Germinal center (tissue), 1 donor: ENCODE measurements around the gene PRIMPOL.

Experiments
- DNase-seq: peaks from one replicate; pipeline ENCODE4 v3.0.0; 2012; ENCODE audit warnings: mixed read lengths, low spot score

PRIMPOL gene

DNA sequence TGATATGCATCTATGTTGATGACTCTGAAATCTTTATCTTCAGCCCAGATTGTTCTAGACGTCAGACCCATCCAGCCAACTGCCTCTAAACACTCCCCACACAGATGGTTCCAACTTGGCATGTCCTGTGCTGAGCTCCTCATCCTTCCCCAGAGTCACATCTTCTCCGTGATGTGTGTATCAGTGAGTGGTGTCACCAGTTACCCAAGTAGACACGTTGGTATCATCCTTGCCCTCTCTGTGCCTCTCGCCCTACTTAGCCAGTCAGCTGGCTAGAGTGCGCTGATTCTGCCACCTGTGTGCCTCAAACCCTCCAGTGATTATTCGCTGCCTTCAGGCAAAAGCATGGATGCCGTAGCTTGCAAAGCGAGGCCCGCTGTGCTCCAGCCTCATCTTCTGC, 18.6 kb downstream of the PRIMPOL start:
- no peak for DNase-seq

DNA sequence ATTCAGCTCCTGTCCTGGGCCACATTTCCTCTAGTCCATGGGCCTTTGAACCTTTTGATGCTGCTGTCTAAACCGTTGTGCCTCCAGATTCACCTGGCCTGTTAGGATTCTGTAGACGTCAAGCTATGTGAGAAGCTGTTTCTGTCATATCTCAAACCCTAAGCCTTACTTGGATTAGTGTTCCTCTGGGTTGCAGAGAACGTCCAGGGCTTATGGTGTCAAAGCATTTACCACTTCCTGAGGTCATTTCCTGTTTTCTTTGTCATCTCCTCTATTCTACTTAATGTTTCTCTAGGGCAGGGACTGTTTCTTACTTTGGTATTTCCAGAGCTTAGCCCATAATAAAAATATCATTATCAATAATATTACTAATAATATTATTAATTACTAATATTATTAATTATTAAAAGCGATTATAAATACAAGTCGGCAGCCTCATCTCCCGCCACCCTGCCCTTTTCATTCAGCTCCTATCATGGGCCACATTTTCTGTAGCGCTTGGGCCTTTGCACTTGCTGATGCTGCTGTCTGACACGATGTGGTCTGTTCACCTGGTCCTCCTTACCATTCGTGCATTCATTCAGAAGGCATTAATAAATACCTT, 19.1 kb downstream of the PRIMPOL start:
- DNase-seq = no peak

DNA sequence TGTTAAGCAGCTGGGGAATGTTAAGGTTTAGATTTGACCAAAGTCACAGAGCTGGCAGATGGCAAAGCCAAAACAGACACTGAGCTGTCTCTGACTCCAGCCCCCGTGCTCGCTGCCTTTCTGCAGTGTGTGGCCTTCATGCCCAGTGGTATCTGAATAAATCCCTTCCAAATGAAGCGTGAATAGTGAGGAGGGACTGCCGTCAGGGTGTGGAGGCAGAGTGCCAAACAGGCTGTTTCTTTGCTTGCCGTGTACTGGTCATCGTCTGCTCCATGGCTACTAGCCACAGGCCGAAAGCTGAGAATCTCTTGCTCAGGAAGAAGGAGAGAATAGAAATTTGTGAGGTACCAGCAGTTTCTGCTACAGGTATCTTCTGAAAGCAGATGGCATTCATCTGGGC, 19.7 kb downstream of the PRIMPOL start:
- DNase-seq = no peak

DNA sequence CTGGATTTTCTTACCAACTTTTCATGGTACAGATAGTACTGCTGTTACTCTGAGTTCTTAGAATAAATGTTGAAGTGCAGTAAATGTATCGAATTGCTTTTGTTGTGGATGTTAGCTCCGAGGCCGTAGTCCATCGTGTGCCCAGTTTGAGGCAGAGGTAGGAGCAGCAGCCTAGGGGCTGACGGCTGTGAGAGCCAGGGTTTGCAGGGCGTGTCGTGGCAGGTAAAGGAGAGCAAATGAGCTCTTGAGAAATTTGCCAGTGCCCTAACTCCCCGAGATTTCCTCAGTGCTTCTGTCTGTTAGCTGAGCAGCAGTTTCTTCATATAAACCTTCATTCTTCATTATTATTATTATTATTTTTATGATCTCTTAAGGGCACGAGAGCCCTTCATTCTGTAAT, 21.6 kb downstream of the PRIMPOL start:
- DNase-seq = no peak

DNA sequence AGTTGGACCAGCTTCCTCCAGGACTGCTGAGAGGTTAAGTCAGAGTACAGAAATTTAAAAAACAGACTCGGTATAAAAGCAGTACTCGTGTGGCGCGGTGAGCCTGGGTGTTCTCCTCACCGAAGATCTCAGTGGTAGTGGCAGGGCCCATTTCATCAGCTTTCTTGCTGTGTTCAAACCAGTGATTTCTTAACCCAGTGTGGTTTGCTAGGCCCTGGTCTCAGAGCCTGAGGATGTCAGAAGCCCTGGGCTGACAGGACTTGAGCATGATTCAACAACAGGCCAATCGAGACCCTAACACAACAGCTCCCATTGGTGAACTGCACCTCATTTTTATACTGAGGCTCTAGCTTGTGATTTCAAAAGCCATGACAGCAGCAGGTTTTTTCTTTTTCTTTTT, 23.2 kb downstream of the PRIMPOL start:
- no peak for DNase-seq

DNA sequence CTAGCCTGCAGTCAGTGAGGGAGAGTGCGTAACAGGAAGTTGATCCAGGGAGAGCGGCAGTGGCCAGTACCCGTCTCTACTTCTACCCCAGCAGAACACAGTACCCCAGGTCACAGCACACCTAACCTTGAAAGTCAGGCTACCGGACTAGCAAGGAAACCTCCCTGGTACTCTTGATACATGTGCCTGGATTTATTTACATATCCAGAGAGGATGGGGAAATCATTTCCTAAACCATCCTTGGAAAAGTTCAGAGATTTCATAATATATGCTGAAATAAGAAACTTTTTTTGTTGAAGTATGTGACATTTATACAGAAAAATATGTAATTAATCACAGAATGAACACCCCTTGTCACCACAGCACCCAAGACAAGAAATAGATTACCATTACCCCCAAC, 24.5 kb downstream of the PRIMPOL start:
- DNase-seq = no peak

DNA sequence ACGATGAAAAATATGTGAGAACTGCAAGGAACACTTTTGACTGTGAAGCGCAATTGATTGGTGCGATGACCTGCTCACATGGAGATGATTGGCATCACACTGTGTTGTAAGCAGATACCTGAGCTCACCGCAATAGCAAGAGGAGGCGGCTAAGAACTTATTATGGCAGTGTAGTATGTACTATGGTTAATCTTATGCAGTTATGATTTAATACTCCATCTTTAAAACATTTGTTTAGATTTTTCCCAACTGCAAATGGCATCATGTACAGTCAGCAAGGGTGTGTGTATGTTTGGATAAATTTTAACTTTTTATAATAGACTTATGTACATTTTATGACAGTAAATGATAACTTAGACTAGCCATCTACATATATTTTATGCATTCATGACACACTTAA, 25.5 kb downstream of the PRIMPOL start:
- DNase-seq = no peak

DNA sequence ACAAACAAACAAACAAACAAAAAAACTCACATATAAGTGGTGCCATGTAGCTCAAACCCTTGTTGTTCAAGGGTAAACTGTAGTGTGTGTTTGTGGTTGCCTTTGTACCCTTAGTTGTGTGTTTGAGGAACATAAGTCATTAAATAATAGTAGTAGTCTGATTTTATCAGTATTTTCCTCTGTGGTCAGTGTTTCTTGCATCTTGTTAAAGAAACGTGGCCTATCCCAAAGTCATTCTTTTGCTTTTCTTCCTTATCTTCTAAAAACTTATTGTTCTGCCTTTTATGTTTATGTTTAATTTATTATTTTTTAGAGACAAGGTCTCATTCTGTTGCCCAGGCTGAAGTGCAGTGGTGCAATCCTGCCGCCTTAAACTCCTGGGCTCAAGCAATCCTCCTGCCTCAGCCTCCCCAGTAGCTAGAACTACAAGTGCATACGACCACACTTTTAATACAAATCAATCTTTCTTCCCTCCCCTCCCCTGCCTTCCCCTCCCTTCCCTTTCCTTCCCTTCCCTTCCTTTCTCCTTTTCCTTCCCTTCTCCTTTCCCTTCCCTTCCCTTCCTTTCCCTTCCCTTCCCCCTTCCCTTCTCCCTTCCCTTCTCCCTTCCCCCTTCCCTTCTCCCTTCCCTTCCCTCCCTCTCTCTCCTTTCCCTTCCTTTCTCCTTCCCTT, 26.4 kb downstream of the PRIMPOL start:
- DNase-seq = no peak

DNA sequence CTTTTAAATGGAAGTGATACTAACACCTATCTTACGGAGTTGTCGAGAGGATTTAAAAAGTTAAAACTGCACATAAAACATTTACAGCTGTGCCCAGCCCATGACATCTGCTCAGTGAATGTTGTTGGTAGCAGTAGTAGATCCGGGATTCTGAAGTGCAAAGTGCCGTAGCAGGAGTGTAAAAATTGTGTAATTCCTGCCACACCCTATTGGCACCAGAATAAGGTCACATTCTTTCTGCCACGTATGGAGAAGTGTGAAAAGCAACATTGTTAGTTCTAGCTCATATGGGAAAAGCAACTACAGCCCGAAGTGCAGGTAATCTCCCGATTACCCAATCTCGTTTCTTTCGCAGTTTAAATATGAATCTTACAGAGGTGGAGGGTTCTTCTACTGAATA, 31.2 kb downstream of the PRIMPOL start:
- DNase-seq = no peak

DNA sequence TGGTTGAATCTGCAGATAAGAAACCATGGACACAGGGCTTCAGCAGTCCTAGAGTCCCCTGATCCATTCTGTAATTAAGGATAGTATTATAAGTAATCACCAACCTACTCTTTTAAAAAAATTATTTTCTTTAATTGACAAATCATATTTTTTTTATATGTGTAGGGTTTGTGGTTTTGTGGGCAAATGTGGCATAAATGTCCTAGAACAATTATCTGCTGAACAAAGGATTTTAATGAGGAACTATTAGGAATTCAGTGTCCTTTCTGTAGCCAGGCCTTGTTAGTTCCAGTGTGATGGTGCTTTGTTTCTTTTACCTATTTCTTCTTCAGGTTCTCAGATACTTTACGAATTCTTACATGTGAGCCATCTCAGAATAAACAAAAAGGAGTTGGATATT, 32.4 kb downstream of the PRIMPOL start:
- DNase-seq = no peak

DNA sequence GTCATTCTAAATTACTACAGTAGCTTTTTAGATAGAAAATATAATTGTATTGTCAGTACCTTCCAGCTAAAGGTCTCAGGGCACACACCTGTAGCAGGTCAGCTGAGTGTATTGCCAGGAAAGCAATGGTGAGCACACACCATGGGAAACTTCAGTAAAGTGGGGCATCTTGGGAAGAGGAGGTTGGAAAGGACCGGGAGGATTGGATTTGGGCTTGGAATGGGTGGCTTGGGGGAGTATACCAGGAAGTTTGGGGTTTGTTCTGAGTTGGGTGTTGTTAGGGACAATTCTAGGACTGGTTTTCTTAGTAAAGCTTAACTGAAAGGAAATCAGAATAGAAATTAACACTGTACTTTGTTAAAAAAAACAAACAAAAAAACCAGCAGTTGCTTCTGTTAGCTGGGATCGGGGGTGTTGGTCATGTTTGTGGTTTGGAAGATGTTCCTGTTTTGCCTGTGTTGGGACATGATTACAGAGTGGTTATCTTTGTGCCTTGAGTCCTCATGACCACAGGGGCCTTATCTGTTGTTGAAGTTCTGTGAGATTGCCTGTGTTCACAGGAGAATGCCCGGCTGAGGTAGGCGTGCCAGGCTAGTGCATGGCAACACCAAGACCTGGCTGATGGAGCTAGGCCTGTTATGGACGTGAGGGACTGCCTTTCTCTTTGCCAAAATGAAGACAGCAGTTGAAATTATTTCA, 35.1 kb downstream of the PRIMPOL start:
- no peak for DNase-seq

DNA sequence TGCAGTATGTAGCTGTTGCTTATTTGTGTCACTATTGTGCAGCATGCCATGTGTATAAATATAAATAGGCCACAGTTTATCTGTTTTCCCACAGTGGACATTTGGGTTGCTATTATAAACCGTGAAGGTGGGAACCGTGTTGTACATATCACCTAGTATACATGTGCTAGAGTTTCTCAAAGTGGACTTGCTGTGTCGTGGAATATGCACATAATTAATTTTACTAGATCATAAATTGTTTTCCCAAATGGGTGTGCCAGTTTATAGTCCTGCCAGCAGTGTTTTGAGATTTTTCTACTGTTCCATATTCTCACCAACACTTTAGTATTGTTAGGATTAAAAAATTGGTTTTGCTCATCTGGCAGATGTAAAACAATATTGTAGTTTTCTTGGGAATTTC, 38.5 kb downstream of the PRIMPOL start:
- no peak for DNase-seq

DNA sequence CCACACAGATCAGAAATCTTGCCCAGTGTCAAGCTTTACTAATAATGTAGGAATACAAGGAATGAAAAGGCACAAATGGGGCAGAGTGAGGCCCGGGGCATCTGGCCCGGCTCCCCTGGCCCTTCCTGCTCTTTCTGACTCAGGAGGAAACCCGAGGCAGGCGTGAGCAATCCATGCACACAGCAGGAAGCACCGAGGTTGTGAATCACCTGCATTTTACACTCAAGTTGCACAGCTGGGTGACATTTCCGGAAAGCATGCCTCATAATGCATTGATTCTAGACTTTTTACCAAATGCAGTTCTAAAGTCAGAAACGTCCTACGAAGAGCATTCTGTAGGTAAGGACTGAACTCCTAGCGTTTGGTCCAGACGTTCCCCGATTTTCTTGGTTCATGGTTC, 38.9 kb downstream of the PRIMPOL start:
- DNase-seq = no peak

DNA sequence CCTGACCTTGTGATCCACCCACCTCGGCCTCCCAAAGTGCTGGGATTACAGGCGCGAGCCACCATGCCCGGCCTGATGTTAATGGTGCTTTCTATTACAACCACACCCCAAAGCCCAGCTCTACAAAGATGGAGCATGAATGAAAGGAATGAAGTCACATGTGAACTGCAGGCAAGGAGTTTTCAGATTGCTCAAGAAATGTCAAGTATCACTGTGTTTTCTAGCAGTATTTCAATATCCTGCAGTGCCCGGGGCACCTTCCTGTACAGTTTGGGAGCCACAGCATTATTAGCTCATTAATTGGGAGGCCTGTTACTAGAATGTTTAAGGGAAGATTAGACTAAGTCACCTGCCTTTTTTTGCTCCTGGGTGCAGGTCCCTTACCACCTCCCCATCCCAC, 40.1 kb downstream of the PRIMPOL start:
- DNase-seq = no peak

DNA sequence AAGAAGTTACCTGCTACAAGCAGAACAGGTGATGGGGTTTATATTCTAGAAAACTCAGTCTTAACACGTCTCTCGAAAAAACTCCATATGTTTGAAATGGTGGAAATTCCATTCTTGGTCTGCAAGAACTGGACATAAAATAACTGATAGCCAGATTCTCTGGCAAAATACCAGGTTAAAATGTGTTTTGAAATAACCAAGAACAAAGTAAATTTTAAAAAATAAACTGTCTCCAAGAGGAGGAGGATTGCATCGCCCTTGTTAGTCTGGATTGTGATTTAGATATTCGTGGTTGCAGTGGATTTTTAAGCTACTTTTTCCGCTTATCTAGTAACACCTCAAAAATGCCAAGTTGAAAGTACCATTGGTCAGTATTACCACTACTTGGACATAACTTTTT, 43.5 kb downstream of the PRIMPOL start:
- DNase-seq = no peak

DNA sequence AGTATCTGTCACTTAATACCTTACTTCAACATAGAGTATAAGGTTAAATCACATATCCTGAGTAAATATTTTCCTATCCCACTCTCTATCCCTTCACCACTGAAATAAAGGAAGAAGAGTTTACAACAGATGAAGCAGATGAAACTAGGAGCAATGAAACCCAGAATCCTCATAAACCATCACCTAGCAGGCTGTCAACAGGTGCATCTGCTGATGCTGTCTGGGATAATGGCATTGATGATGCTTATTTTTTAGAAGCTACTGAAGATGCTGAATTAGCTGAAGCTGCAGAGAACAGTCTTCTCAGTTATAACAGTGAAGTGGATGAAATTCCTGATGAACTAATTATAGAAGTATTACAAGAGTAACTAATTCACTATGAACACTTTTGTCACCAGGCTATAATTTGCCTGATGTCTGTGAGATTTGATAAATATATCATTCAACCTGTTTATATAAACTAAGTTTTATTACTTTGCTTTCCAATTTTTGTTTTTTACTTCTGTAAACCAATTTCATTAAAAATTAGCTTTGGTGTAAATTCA, 44.9 kb downstream of the PRIMPOL start:
- no peak for DNase-seq

DNA sequence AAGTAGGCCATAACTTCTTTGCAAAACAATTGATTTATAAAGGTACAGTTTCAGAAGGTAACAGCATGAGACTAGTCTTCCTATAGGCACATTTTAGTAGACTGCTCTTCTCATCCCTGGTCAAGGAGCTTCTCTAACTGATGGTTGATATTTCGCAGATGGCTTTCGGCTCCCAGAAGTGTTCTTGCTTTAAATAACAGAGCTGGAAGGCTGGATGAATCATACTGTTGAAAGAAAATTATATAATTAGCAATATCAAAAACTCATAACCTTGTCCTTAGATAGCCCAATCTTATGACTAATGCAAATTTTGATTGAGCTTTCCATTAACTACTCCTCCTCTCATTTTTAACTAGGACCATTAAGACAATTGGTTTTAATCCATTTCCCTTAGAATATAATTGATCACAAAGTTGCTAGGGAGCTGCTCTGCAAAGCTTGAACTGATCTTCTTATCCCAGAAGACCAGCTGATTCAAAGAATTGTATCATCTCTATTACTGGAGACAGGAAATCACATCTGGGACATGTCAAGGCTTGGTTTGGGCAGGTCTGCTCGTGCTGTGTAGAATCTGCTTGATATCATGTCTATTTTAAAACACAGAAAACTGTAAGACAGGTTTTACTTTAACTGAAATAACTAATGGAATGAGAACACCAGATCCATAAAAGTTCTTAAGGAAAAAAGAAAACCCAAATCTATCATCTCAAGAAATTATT, 45.8 kb downstream of the PRIMPOL start:
- no peak for DNase-seq

DNA sequence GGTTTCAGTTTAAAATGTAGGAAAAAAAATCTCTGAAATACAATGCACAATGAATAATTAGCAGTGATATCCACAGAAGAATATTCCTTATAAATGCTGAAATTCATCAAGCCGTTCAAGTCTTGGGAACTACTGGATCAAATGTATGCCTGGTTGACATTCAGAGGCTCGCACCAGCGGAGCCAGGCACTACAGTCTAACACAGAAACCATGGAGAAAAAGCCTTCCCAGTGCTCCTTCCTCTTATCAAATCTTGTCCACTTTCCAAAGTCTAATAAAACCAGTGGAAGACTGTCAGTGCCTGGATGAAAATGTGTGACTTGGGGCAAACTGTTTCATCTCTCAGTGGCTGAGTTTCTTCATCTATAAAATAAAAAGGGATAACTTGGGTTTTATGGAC, 48.4 kb downstream of the PRIMPOL start:
- DNase-seq = no peak

DNA sequence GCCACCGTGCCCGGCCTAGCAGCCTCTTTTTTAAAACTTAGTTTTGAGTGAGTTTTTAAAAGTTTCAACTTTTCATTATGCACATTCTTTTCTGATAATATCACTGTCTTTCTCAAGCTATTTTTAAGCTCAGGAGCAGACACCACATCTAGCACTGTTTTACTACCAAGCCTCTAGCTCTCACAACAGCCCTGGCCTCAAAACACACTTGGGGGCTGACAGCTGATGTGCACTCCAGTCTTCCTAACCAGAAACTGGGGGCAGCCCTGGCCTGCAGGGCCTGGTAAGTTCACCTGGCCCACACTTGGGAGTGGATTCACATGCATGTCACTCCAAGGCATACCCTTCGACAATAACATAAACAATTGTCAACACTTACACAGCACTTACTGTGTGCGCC, 50.4 kb downstream of the PRIMPOL start:
- no peak for DNase-seq

DNA sequence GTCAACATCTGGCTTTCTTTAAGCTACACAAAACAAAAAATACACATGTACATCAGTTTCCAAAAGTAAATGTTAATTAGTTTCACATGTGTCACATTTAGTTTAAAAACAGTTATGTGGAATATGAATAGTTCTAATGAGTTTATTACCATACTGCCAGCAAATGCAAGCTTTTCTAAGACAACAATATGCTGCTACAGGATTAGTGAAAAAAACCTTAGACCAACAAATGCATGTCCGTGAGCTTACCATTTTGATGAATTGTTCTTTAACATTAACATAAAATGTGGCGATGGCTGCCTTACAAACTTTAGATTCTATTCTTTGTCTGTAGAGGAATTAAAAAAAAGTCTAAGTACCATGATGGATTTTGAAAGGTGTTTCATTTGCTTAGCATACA, 52.6 kb downstream of the PRIMPOL start:
- no peak for DNase-seq

DNA sequence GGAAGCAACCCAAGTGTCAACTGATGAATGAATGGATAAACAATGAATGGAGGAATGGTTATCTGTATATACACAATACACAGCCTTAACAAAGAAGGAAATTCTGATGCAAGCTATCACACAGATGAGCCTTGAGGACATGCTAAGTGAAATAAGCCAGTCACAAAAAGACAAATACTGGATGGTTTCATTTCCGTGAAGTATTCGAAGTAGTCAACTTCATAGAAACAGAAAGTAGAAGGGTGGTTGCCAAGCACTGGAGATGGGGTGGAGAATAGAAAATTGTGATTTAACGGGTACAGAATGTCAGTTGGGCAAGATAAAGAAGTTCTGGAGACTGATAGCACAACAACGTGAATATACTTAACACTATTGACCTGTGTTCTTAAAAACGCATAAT, 56.2 kb downstream of the PRIMPOL start:
- DNase-seq = no peak

DNA sequence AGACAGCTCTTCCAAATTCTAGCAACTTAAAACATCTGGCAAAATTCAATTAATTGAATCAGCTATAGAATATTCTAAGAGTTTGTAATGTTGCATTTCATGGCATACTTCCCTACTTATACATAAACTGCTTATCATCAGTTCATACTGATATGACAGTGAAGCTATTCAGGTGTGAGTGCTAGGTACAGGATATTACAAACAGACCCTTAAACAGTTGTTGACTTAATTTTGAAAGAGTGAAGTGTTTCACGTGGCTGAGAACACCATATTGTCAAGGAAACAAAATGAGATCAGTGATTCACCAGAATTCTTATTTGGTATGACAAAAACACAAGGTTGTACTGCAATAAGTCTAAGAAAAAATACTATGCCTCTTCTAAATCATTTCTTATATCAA, 56.9 kb downstream of the PRIMPOL start:
- DNase-seq = no peak

DNA sequence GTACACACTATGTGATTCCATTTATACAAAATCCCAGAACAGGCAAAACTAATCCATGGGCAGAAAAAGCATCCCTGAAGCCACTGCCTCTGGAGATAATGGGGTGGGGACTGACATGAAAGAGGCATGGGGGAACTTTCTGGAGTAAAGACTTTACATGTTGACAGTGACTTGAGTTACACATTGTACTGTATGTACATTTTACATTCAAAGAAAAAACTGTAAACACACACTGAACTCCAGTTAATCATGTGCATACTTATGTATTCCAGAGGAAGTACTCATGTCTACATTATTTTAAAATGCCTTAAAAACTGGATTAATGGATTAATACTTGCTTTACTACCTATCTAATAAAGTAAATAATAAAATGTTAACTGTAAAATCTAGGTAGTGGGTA, 62.8 kb downstream of the PRIMPOL start:
- DNase-seq = no peak
